ENCODE data around the gene PARVA. TPM values are rescaled to one million over a fixed set of nuclear protein-coding genes. Genes with fewer than 3 reads are reported as not detected.

The PARVA gene
- total and polyA plus RNA-seq, 2 donors (not counting 1 experiment from before 2014, with no cell fraction given): 27.7 to 195 TPM

GRCh38 chr11:12411393-12411792 is 34.0 kb downstream of the PARVA start:
- Histone ChIP-seq H3K9me3 (ENCODE audit: control insufficient read depth, insufficient read depth, low read depth, low read length) (no peaks in the 10 kb centered on the region), H3K27ac (ENCODE audit: insufficient read depth, low read length) (peak overlapping the region; percentile 80), H3K36me3 (ENCODE audit: control insufficient read depth, insufficient read depth, low read length) (no peaks in the 10 kb centered on the region), H3K27me3 (ENCODE audit: control insufficient read depth, insufficient read depth, low read length) (no peaks in the 10 kb centered on the region), H3K79me2 (ENCODE audit: control insufficient read depth, insufficient read depth, low read length) (peaks cover 57% of the 10 kb centered on the region), H4K20me1 (ENCODE audit: control insufficient read depth, extremely low read depth, insufficient read depth, low read length) (no peaks in the 10 kb centered on the region), H3K4me2 (ENCODE audit: extremely low read depth, insufficient read depth, low read length) (no peak overlapping the region), H3K4me1 (ENCODE audit: control insufficient read depth, extremely low read depth, insufficient read depth, low read length) (peaks cover 37% of the 10 kb centered on the region), H3K9ac (ENCODE audit: insufficient read depth, low read length) (no peak overlapping the region), H3K4me3 (replicated peaks in 1 of 4; ENCODE audit: control extremely low read depth in 1 of 4, insufficient read depth in 1 of 4, low read depth in 3 of 4, low read length in 4 of 4) (no peak overlapping the region), H2AFZ (ENCODE audit: low read length) (no peak overlapping the region)
- TF ChIP-seq CTCF (conservative IDR thresholded peaks at IDR 0.05 in 1 of 2, IDR thresholded peaks at IDR 0.05 in 1 of 2; ENCODE audit: low read depth in 1 of 2, low read length in 2 of 2) (no peak), EZH2 (IDR thresholded peaks at IDR 0.05; ENCODE audit: low read length, missing control alignments) (no peak)
- DNase-seq (ENCODE audit: low read depth in 2 of 2): no peak

GRCh38 chr11:12411806-12412727 is 34.7 kb downstream of the PARVA start:
- no peaks in the 10 kb centered on the region for H4K20me1 ChIP-seq (ENCODE audit: control insufficient read depth, extremely low read depth, insufficient read depth, low read length)
- H3K79me2 ChIP-seq (ENCODE audit: control insufficient read depth, insufficient read depth, low read length): peaks cover 62% of the 10 kb centered on the region
- H3K9ac ChIP-seq (ENCODE audit: insufficient read depth, low read length): peak overlapping the region; percentile 29
- H3K9me3 ChIP-seq (ENCODE audit: control insufficient read depth, insufficient read depth, low read depth, low read length): no peaks in the 10 kb centered on the region
- TF ChIP-seq CTCF (conservative IDR thresholded peaks at IDR 0.05 in 1 of 2, IDR thresholded peaks at IDR 0.05 in 1 of 2; ENCODE audit: low read depth in 1 of 2, low read length in 2 of 2) (peak; percentile 86 to 87), EZH2 (IDR thresholded peaks at IDR 0.05; ENCODE audit: low read length, missing control alignments) (no peak)
- H3K4me2 ChIP-seq (ENCODE audit: extremely low read depth, insufficient read depth, low read length): peak overlapping the region; percentile 69
- no peaks in the 10 kb centered on the region for H3K27me3 ChIP-seq (ENCODE audit: control insufficient read depth, insufficient read depth, low read length)
- no peak overlapping the region for H3K4me3 ChIP-seq (replicated peaks in 1 of 4; ENCODE audit: control extremely low read depth in 1 of 4, insufficient read depth in 1 of 4, low read depth in 3 of 4, low read length in 4 of 4)
- H3K4me1 ChIP-seq (ENCODE audit: control insufficient read depth, extremely low read depth, insufficient read depth, low read length): peaks cover 37% of the 10 kb centered on the region
- peak overlapping the region; percentile 80 for H3K27ac ChIP-seq (ENCODE audit: insufficient read depth, low read length)
- H3K36me3 ChIP-seq (ENCODE audit: control insufficient read depth, insufficient read depth, low read length): no peaks in the 10 kb centered on the region
- DNase-seq (ENCODE audit: low read depth in 2 of 2): peak; percentile 89 to 97
- no peak overlapping the region for H2AFZ ChIP-seq (ENCODE audit: low read length)

- H3K4me1 ChIP-seq (ENCODE audit: control insufficient read depth, extremely low read depth, insufficient read depth, low read length): peaks cover 37% of the 10 kb centered on the region
- DNase-seq (ENCODE audit: low read depth in 2 of 2): peak; percentile 51 to 59
- peak overlapping the region; percentile 43 for H3K27ac ChIP-seq (ENCODE audit: insufficient read depth, low read length)
- H3K79me2 ChIP-seq (ENCODE audit: control insufficient read depth, insufficient read depth, low read length): peaks cover 58% of the 10 kb centered on the region
- no peaks in the 10 kb centered on the region for H3K36me3 ChIP-seq (ENCODE audit: control insufficient read depth, insufficient read depth, low read length)
- TF ChIP-seq EZH2 (IDR thresholded peaks at IDR 0.05; ENCODE audit: low read length, missing control alignments) (no peak), CTCF (conservative IDR thresholded peaks at IDR 0.05 in 1 of 2, IDR thresholded peaks at IDR 0.05 in 1 of 2; ENCODE audit: low read depth in 1 of 2, low read length in 2 of 2) (no peak)
- H3K4me3 ChIP-seq (replicated peaks in 1 of 4; ENCODE audit: control extremely low read depth in 1 of 4, insufficient read depth in 1 of 4, low read depth in 3 of 4, low read length in 4 of 4): peak overlapping the region in 2 of 4 experiments; percentile 20 to 32
- H3K4me2 ChIP-seq (ENCODE audit: extremely low read depth, insufficient read depth, low read length): peak overlapping the region; percentile 75
- H3K9me3 ChIP-seq (ENCODE audit: control insufficient read depth, insufficient read depth, low read depth, low read length): no peaks in the 10 kb centered on the region
- H3K9ac ChIP-seq (ENCODE audit: insufficient read depth, low read length): no peak overlapping the region
- H4K20me1 ChIP-seq (ENCODE audit: control insufficient read depth, extremely low read depth, insufficient read depth, low read length): no peaks in the 10 kb centered on the region
- H2AFZ ChIP-seq (ENCODE audit: low read length): no peak overlapping the region
- no peaks in the 10 kb centered on the region for H3K27me3 ChIP-seq (ENCODE audit: control insufficient read depth, insufficient read depth, low read length)
Measured at GRCh38 chr11:12413141-12414052, 36.0 kb downstream of the PARVA start.
